Measurements from ENCODE around the gene GPR52. TPM values are rescaled to one million over a fixed set of nuclear protein-coding genes. Genes with fewer than 3 reads are reported as not detected.
A peak's percentile ranks its signal among the peaks of the same experiment; 100 is the strongest.

The GPR52 gene
- total RNA-seq, 2 donors from 2014 or later, result 0.53 to 1.1 TPM

GRCh38 chr1:174428739-174429138, 19.0 kb upstream of the GPR52 start:
- H3K9me3 ChIP-seq (ENCODE audit: control insufficient read depth, low read length), result no peaks in the 10 kb centered on the region
- TF ChIP-seq CTCF (conservative IDR thresholded peaks at IDR 0.05), result no peak
- no peaks in the 10 kb centered on the region for H3K36me3 ChIP-seq (ENCODE audit: control insufficient read depth, insufficient read depth, low read length)
- Mint-ChIP-seq H3K4me1 (peaks cover 11% of the 10 kb centered on the region), H3K27me3 (ENCODE audit: insufficient read depth) (no peaks in the 10 kb centered on the region), H3K27ac (no peak overlapping the region), H3K4me3 (no peak overlapping the region), H3K36me3 (ENCODE audit: low read depth) (no peaks in the 10 kb centered on the region), H3K9me3 (no peaks in the 10 kb centered on the region)
- no peak overlapping the region for H3K9ac ChIP-seq (ENCODE audit: extremely low read depth, low read length, poor library complexity, severe bottlenecking)
- no peak overlapping the region for H3K27ac ChIP-seq (ENCODE audit: low read depth, low read length)
- H3K4me1 ChIP-seq (ENCODE audit: control insufficient read depth, insufficient read depth, low read length), result no peaks in the 10 kb centered on the region
- no peak for DNase-seq
- peak overlapping the region; percentile 19 for H3K4me3 ChIP-seq (ENCODE audit: low read length)
- no peaks in the 10 kb centered on the region for H3K27me3 ChIP-seq (ENCODE audit: control insufficient read depth, insufficient read depth, low read length, poor library complexity, severe bottlenecking)

GRCh38 chr1:174433451-174433850, 14.3 kb upstream of the GPR52 start:
- no peak for TF ChIP-seq CTCF (conservative IDR thresholded peaks at IDR 0.05)
- 83 to 88% methylated on average over 1 of the region's 1 CpG for WGBS, 2 experiments (ENCODE audit: insufficient coverage in 1 of 2, insufficient read length in 1 of 2)

GRCh38 chr1:174445351-174445750, 2.4 kb upstream of the GPR52 start:
- no peak overlapping the region for H3K4me3 Mint-ChIP-seq
- Histone ChIP-seq H3K4me1 (ENCODE audit: control insufficient read depth, insufficient read depth, low read length) (no peaks in the 10 kb centered on the region), H3K9ac (ENCODE audit: extremely low read depth, low read length, poor library complexity, severe bottlenecking) (no peak overlapping the region), H3K27me3 (ENCODE audit: control insufficient read depth, insufficient read depth, low read length, poor library complexity, severe bottlenecking) (no peaks in the 10 kb centered on the region), H3K9me3 (ENCODE audit: control insufficient read depth, low read length) (no peaks in the 10 kb centered on the region), H3K4me3 (ENCODE audit: low read length) (no peak overlapping the region), H3K27ac (ENCODE audit: low read depth, low read length) (no peak overlapping the region), H3K36me3 (ENCODE audit: control insufficient read depth, insufficient read depth, low read length) (no peaks in the 10 kb centered on the region)
- no peak overlapping the region for H3K27ac Mint-ChIP-seq
- H3K36me3 Mint-ChIP-seq (ENCODE audit: low read depth), result no peaks in the 10 kb centered on the region
- H3K27me3 Mint-ChIP-seq (ENCODE audit: insufficient read depth), result no peaks in the 10 kb centered on the region
- H3K9me3 Mint-ChIP-seq, result no peaks in the 10 kb centered on the region
- no peak for TF ChIP-seq CTCF (conservative IDR thresholded peaks at IDR 0.05)
- H3K4me1 Mint-ChIP-seq, result peaks cover 3% of the 10 kb centered on the region
- DNase-seq, result no peak

More at GRCh38 chr1:174433451-174433850, 14.3 kb upstream of the GPR52 start:
- Histone ChIP-seq H3K27me3 (ENCODE audit: control insufficient read depth, insufficient read depth, low read length, poor library complexity, severe bottlenecking) (no peaks in the 10 kb centered on the region), H3K4me3 (ENCODE audit: low read length) (no peak overlapping the region), H3K9ac (ENCODE audit: extremely low read depth, low read length, poor library complexity, severe bottlenecking) (no peak overlapping the region), H3K36me3 (ENCODE audit: control insufficient read depth, insufficient read depth, low read length) (no peaks in the 10 kb centered on the region), H3K9me3 (ENCODE audit: control insufficient read depth, low read length) (no peaks in the 10 kb centered on the region), H3K4me1 (ENCODE audit: control insufficient read depth, insufficient read depth, low read length) (no peaks in the 10 kb centered on the region), H3K27ac (ENCODE audit: low read depth, low read length) (no peak overlapping the region)
- Mint-ChIP-seq H3K36me3 (ENCODE audit: low read depth) (peaks cover 4% of the 10 kb centered on the region), H3K4me1 (peaks cover 2% of the 10 kb centered on the region), H3K27me3 (ENCODE audit: insufficient read depth) (no peaks in the 10 kb centered on the region), H3K4me3 (no peak overlapping the region), H3K9me3 (peaks cover 22% of the 10 kb centered on the region), H3K27ac (no peak overlapping the region)
- DNase-seq, result no peak

All from endodermal cell (in vitro differentiated cells).